GM23338 (cell line): ENCODE data around the gene NFIB. TPM values are rescaled to one million over a fixed set of nuclear protein-coding genes. Genes with fewer than 3 reads are reported as not detected.

ENCODE experiments used
- ATAC-seq: fragments of 200-7000 bp; cut with Tn5 transposase; 3 replicates; pipeline ENCODE4 v1.9.1; 2020
- DNase-seq: peaks from one replicate; pipeline ENCODE4 v3.0.0-alpha.2; 2015; ENCODE audit warnings: low spot score
- H2AFZ ChIP-seq: fragments of 200-600 bp; sonication (generic); 2 replicates; pipeline ENCODE4 v1.8.0; 2016; ENCODE audit warnings: antibody characterized with exemption, mild to moderate bottlenecking, moderate library complexity
- H3F3A ChIP-seq: fragments of 200-600 bp; sonication (generic); replicated peaks from 2 replicates; pipeline ENCODE4 v1.8.0; 2017; ENCODE audit warnings: antibody characterized with exemption, mixed run types, low read depth
- H3K27ac ChIP-seq: fragments of 200-600 bp; sonication (generic); 2 replicates; pipeline ENCODE4 v1.6.1; 2016; ENCODE audit warnings: low read depth
- H3K27me3 ChIP-seq: fragments of 200-600 bp; sonication (generic); 2 replicates; pipeline ENCODE4 v1.8.0; 2016; ENCODE audit warnings: mild to moderate bottlenecking, mixed run types, moderate library complexity; ENCODE audit not compliant: insufficient read depth
- H3K36me3 ChIP-seq: fragments of 200-600 bp; sonication (generic); 2 replicates; pipeline ENCODE4 v1.8.0; 2016; ENCODE audit warnings: mild to moderate bottlenecking; ENCODE audit not compliant: insufficient read depth
- H3K4me1 ChIP-seq: fragments of 200-600 bp; sonication (generic); 2 replicates; pipeline ENCODE4 v1.8.0; 2016; ENCODE audit warnings: mild to moderate bottlenecking, moderate library complexity; ENCODE audit not compliant: insufficient read depth
- H3K4me2 ChIP-seq: fragments of 200-600 bp; sonication (generic); 2 replicates; pipeline ENCODE4 v1.7.1; 2017; ENCODE audit warnings: mixed run types
- H3K4me3 ChIP-seq: fragments of 200-600 bp; sonication (generic); 2 replicates; pipeline ENCODE4 v1.6.1; 2016; ENCODE audit warnings: mixed run types
- H3K79me2 ChIP-seq: fragments of 200-600 bp; sonication (generic); replicated peaks from 2 replicates; pipeline ENCODE4 v1.8.0; 2017; ENCODE audit warnings: mild to moderate bottlenecking; ENCODE audit not compliant: insufficient read depth
- H3K9me2 ChIP-seq: fragments of 200-600 bp; sonication (generic); 2 replicates; pipeline ENCODE4 v1.8.0; 2017; ENCODE audit not compliant: insufficient read depth
- H4K20me1 ChIP-seq: fragments of 200-600 bp; sonication (generic); replicated peaks from 2 replicates; pipeline ENCODE4 v1.8.0; 2017; ENCODE audit warnings: mild to moderate bottlenecking; ENCODE audit not compliant: insufficient read depth
- H3K27ac Mint-ChIP-seq: 2 replicates; pipeline ENCODE4 v1.8.0; 2020; ENCODE audit warnings: inconsistent platforms, mild to moderate bottlenecking, moderate library complexity, mixed read lengths
- H3K27me3 Mint-ChIP-seq: 3 replicates; pipeline ENCODE4 v1.8.0; 2022; ENCODE audit warnings: low read depth, mild to moderate bottlenecking, moderate library complexity, mixed read lengths, inconsistent platforms; ENCODE audit not compliant: insufficient read depth, poor library complexity
- H3K36me3 Mint-ChIP-seq: 3 replicates; pipeline ENCODE4 v1.8.0; 2021; ENCODE audit warnings: low read depth, mild to moderate bottlenecking, inconsistent platforms, moderate library complexity, mixed read lengths
- H3K4me1 Mint-ChIP-seq: 3 replicates; pipeline ENCODE4 v1.8.0; 2020; ENCODE audit warnings: mild to moderate bottlenecking, inconsistent platforms, mixed read lengths
- H3K4me3 Mint-ChIP-seq: 3 replicates; pipeline ENCODE4 v1.8.0; 2021; ENCODE audit warnings: moderate library complexity, mild to moderate bottlenecking, inconsistent platforms, mixed read lengths
- H3K9me3 Mint-ChIP-seq: 3 replicates; pipeline ENCODE4 v1.8.0; 2020; ENCODE audit warnings: moderate library complexity, mild to moderate bottlenecking, inconsistent platforms, mixed read lengths
- CTCF ChIP-seq, 2 experiments: fragments of 200-600 bp in 1 of 2; sonication (generic) in 1 of 2; conservative IDR thresholded peaks; 2 replicates each; pipeline versions ENCODE4 v1.5.1 to v1.6.1; 2016 to 2017; ENCODE audit warnings: antibody characterized with exemption in 2 of 2, low read depth in 2 of 2, mild to moderate bottlenecking in 2 of 2, moderate library complexity in 1 of 2
- ETS1 ChIP-seq: IDR thresholded peaks from 2 replicates; pipeline ENCODE4 v1.6.1; 2016; ENCODE audit warnings: antibody characterized with exemption
- EZH2 ChIP-seq: fragments of 200-600 bp; sonication (generic); IDR thresholded peaks from one replicate; pipeline ENCODE4 v1.8.0; 2017; ENCODE audit warnings: antibody characterized with exemption, mild to moderate bottlenecking, low read depth; ENCODE audit not compliant: unreplicated experiment
- EZH2phosphoT487 ChIP-seq: fragments of 200-600 bp; sonication (generic); IDR thresholded peaks from one replicate; pipeline ENCODE4 v1.8.1; 2018; ENCODE audit warnings: antibody characterized with exemption; ENCODE audit not compliant: unreplicated experiment
- NANOG ChIP-seq: IDR thresholded peaks from 2 replicates; pipeline ENCODE4 v1.6.1; 2016; ENCODE audit warnings: antibody characterized with exemption, borderline replicate concordance
- STAT1 ChIP-seq: IDR thresholded peaks from one replicate; pipeline ENCODE4 v1.6.1; 2016; ENCODE audit warnings: antibody characterized with exemption; ENCODE audit not compliant: unreplicated experiment
- ZNF114 ChIP-seq: fragments of 250-450 bp; sonication (Bioruptor Pico); IDR thresholded peaks from 2 replicates; pipeline ENCODE4 v1.5.0; 2020; ENCODE audit warnings: mild to moderate bottlenecking, moderate library complexity
- ZNF462 ChIP-seq: fragments of 250-450 bp; sonication (Bioruptor Pico); IDR thresholded peaks from 2 replicates; pipeline ENCODE4 v1.5.0; 2020; ENCODE audit warnings: mild to moderate bottlenecking, moderate library complexity
- polyA plus RNA-seq: library from polyadenylated mRNA; unstranded; fragments of >200 nt; fragmentation: Nextera tagmentation; extraction: Ambion mirVana; gene quantifications from 2 replicates; pipeline ENCODE4 v1.2.1, GENCODE V29; 2016
- total RNA-seq: library from RNA; depleted of rRNA; stranded (reverse); fragments of >200 nt; shearing (Covaris generic); gene quantifications from 2 replicates; pipeline ENCODE4 v1.2.3, GENCODE V29; 2014
- TF ChIP-seq, protein P1 (sequence below): IDR thresholded peaks from one replicate; pipeline ENCODE4 v1.6.1; 2018; ENCODE audit warnings: antibody characterized with exemption; ENCODE audit not compliant: unreplicated experiment

NFIB gene
- total and polyA plus RNA-seq, 2 experiments from 2014 or later = 3.9 to 4.7 TPM

DNA sequence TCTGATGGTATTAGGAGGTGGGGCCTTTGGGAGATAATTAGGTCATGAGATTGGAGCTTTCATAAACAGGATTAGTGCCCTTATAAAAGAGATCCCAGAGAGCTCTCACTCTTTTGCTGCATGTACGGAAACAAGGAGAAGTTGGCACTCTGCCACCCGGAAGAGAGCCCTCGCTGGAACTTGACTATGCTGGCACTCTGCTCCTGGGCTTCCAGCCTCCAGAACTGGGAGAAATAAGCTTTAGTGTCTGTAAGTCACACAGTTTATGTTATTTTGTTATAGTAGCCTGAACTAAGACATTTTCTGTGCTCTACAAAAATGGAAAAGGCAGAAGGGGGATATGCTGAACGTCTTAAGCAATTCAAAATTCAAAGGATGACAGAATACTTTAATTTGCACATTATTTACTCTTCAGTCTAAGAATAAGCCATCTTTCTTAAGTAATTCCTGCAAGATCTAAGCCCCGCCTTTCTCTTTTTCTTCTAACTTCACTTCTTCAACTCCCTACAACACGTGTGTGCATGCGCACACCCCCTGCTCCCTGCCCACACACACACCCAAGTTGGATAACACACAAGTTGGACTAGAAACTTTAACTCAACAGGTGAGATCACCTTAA, 17.3 kb downstream of the NFIB start:
- Histone ChIP-seq H3K4me1 (0 out of 2 replicates have a peak, but pooled peaks cover 9% of the 10 kb centered on the region), H3F3A (no peaks in the 10 kb centered on the region), H3K9me2 (no peaks in the 10 kb centered on the region), H3K4me2 (no peak overlapping the region), H2AFZ (no peak overlapping the region), H3K27ac (no peak overlapping the region), H3K79me2 (no peaks in the 10 kb centered on the region), H3K4me3 (no peak overlapping the region), H3K27me3 (no peaks in the 10 kb centered on the region), H4K20me1 (no peaks in the 10 kb centered on the region), H3K36me3 (no peaks in the 10 kb centered on the region)
- DNase-seq = no peak
- Mint-ChIP-seq H3K4me1 (peaks cover 5% of the 10 kb centered on the region; the same call in 2 of the 3 replicates), H3K36me3 (no peaks in the 10 kb centered on the region), H3K4me3 (no peak overlapping the region), H3K9me3 (no peaks in the 10 kb centered on the region), H3K27ac (no peak overlapping the region), H3K27me3 (no peaks in the 10 kb centered on the region)
- ATAC-seq = no peak
- no peak for TF ChIP-seq CTCF (conservative IDR thresholded peaks at IDR 0.05; ENCODE audit: low read depth in 2 of 2)

DNA sequence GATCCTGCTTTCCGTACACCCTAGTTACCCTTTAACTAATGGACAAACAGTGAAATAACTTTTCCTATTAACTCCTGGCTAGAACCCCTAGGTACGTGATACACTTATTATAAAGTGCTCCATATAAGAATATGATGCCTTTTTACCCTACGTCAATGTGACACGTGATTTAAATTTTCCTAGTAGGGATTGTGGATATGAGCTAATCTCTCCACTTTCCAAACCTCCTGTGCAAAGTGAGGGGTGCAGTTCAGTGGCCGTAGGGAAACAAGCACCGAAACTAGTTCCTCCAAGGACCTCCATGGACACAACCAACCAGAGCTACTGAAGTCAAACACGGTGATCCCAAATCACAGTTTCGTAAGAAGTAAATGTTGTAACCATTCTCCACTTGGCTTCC, 19.3 kb downstream of the NFIB start:
- no peak overlapping the region for H3K27ac ChIP-seq
- Mint-ChIP-seq H3K9me3 (no peaks in the 10 kb centered on the region), H3K4me3 (no peak overlapping the region), H3K27ac (no peak overlapping the region), H3K27me3 (no peaks in the 10 kb centered on the region), H3K36me3 (no peaks in the 10 kb centered on the region), H3K4me1 (peaks cover 4% of the 10 kb centered on the region; the same call in 2 of the 3 replicates)
- no peaks in the 10 kb centered on the region for H3K36me3 ChIP-seq
- H4K20me1 ChIP-seq = no peaks in the 10 kb centered on the region
- H3K9me2 ChIP-seq = no peaks in the 10 kb centered on the region
- no peaks in the 10 kb centered on the region for H3K27me3 ChIP-seq
- no peak overlapping the region for H3K4me2 ChIP-seq
- no peaks in the 10 kb centered on the region for H3F3A ChIP-seq
- no peak for ATAC-seq
- H3K79me2 ChIP-seq = no peaks in the 10 kb centered on the region
- H3K4me3 ChIP-seq = no peak overlapping the region
- H3K4me1 ChIP-seq = 0 out of 2 replicates have a peak, but pooled peaks cover 9% of the 10 kb centered on the region
- no peak for DNase-seq
- no peak overlapping the region for H2AFZ ChIP-seq
- TF ChIP-seq ZNF114 (CRISPR knock-in tag) (no peak), NANOG (no peak), ETS1 (no peak), ZNF462 (no peak), EZH2phosphoT487 (no peak), EZH2 (no peak), STAT1 (no peak)
- TF ChIP-seq, protein P1, sequence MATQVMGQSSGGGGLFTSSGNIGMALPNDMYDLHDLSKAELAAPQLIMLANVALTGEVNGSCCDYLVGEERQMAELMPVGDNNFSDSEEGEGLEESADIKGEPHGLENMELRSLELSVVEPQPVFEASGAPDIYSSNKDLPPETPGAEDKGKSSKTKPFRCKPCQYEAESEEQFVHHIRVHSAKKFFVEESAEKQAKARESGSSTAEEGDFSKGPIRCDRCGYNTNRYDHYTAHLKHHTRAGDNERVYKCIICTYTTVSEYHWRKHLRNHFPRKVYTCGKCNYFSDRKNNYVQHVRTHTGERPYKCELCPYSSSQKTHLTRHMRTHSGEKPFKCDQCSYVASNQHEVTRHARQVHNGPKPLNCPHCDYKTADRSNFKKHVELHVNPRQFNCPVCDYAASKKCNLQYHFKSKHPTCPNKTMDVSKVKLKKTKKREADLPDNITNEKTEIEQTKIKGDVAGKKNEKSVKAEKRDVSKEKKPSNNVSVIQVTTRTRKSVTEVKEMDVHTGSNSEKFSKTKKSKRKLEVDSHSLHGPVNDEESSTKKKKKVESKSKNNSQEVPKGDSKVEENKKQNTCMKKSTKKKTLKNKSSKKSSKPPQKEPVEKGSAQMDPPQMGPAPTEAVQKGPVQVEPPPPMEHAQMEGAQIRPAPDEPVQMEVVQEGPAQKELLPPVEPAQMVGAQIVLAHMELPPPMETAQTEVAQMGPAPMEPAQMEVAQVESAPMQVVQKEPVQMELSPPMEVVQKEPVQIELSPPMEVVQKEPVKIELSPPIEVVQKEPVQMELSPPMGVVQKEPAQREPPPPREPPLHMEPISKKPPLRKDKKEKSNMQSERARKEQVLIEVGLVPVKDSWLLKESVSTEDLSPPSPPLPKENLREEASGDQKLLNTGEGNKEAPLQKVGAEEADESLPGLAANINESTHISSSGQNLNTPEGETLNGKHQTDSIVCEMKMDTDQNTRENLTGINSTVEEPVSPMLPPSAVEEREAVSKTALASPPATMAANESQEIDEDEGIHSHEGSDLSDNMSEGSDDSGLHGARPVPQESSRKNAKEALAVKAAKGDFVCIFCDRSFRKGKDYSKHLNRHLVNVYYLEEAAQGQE = no peak
